Stomach (tissue), 9 donors: Measurements from ENCODE around the gene CLEC1A. TPM values are rescaled to one million over a fixed set of nuclear protein-coding genes. Genes with fewer than 3 reads are reported as not detected.

Source experiments
- DNase-seq, 2 donors: peaks; one replicate each; pipeline versions ENCODE4 v3.0.0 to v3.0.0-alpha.2; 2013 to 2019
- H3K27ac ChIP-seq, 5 donors: fragments of 200-600 bp in 4 of 5; sonication (generic) in 4 of 5; one replicate each; pipeline ENCODE4 v1.5.1; 2013 to 2019; ENCODE audit warnings: mild to moderate bottlenecking in 1 of 5, moderate library complexity in 1 of 5
- H3K27me3 ChIP-seq, 3 donors: fragments of 200-600 bp; sonication (generic); one replicate each; pipeline ENCODE4 v1.5.1; 2017 to 2019; ENCODE audit warnings: mixed run types in 1 of 3
- H3K36me3 ChIP-seq, 4 donors: fragments of 200-600 bp; sonication (generic); 1 replicate in 3 of 4; 2 replicates in 1 of 4; pipeline ENCODE4 v1.5.1; 2016 to 2019
- H3K4me1 ChIP-seq, 4 donors: fragments of 200-600 bp; sonication (generic); one replicate each; pipeline ENCODE4 v1.5.1; 2016 to 2019
- H3K4me3 ChIP-seq, 4 donors: fragments of 200-600 bp; sonication (generic) in 3 of 4; one replicate each; pipeline ENCODE4 v1.5.1; 2016 to 2019; ENCODE audit warnings: mild to moderate bottlenecking in 1 of 4
- H3K9me3 ChIP-seq, 4 donors: fragments of 200-600 bp; sonication (generic); one replicate each; pipeline ENCODE4 v1.5.1; 2016 to 2019
- EP300 ChIP-seq: sonication (generic); formaldehyde crosslinking; IDR thresholded peaks from one replicate; pipeline ENCODE4 v1.6.1; 2017; ENCODE audit warnings: antibody characterized with exemption
- POLR2A ChIP-seq, 4 donors: fragments of 450-650 bp; IDR thresholded peaks; one replicate each; pipeline ENCODE4 v1.6.1; 2016; ENCODE audit warnings: antibody characterized with exemption in 4 of 4, control low read depth in 2 of 4, mild to moderate bottlenecking in 1 of 4, moderate library complexity in 1 of 4
- POLR2AphosphoS5 ChIP-seq, 3 donors: sonication (generic); formaldehyde crosslinking; IDR thresholded peaks; one replicate each; pipeline ENCODE4 v1.6.1; 2016; ENCODE audit warnings: antibody characterized with exemption in 3 of 3
- WGBS, 5 donors: extraction: QIAGEN DNeasy Blood & Tissue Kit in 3 of 5; methylation state at CpG; one replicate each; pipeline versions ENCODE4 v1.1.5 to v1.1.7; 2013 to 2018; 5-methylcytosine and 5-hydroxymethylcytosine counted together
- intact Hi-C: fragments of 100-400 bp; cut with DNase I; formaldehyde crosslinking; loops from one replicate; pipeline ENCODE4 v1.15.1; 2023; ENCODE audit warnings: low total_unique reads
- polyA plus RNA-seq, 3 donors: library from polyadenylated mRNA; stranded (reverse); fragments of 200-250 nt; gene quantifications; one replicate each; pipeline ENCODE4 v1.2.3, GENCODE V29; 2013
- total RNA-seq, 5 donors: library from RNA; depleted of rRNA; stranded (reverse); fragments of >200 nt; gene quantifications; one replicate each; pipeline versions ENCODE4 v1.1.0 to v1.2.3, GENCODE V29; 2014 to 2016
- TF ChIP-seq, protein P1 (sequence below), 7 experiments: fragments of 450-650 bp in 4 of 7; fragments of 200-600 bp in 3 of 7; sonication (generic) in 3 of 7; IDR thresholded peaks; one replicate each; pipeline ENCODE4 v1.5.1; 2016 to 2019; ENCODE audit warnings: antibody characterized with exemption in 7 of 7, control low read depth in 2 of 7, mild to moderate bottlenecking in 1 of 7
- donor health status: healthy with polysubstance abuse.
- donor health status: Bipolar disorder and iron deficiency.
- donor health status: healthy.

Gene CLEC1A
- total and polyA plus RNA-seq, 8 donors = 0.46 to 4.6 (median 0.96) TPM; not detected in 2

GRCh38 chr12:10058387-10058786 lies 40.4 kb downstream of the CLEC1A start:
- H3K4me3 ChIP-seq = no peak overlapping the region
- WGBS, 5 donors = 71 to 78% (median 74%) methylated on average over 5 of the region's 5 CpGs
- no peak for TF ChIP-seq POLR2AphosphoS5 (IDR thresholded peaks at IDR 0.05)
- TF ChIP-seq POLR2A (IDR thresholded peaks at IDR 0.05) = no peak
- no peak for TF ChIP-seq EP300
- TF ChIP-seq, protein P1, sequence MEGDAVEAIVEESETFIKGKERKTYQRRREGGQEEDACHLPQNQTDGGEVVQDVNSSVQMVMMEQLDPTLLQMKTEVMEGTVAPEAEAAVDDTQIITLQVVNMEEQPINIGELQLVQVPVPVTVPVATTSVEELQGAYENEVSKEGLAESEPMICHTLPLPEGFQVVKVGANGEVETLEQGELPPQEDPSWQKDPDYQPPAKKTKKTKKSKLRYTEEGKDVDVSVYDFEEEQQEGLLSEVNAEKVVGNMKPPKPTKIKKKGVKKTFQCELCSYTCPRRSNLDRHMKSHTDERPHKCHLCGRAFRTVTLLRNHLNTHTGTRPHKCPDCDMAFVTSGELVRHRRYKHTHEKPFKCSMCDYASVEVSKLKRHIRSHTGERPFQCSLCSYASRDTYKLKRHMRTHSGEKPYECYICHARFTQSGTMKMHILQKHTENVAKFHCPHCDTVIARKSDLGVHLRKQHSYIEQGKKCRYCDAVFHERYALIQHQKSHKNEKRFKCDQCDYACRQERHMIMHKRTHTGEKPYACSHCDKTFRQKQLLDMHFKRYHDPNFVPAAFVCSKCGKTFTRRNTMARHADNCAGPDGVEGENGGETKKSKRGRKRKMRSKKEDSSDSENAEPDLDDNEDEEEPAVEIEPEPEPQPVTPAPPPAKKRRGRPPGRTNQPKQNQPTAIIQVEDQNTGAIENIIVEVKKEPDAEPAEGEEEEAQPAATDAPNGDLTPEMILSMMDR (IDR thresholded peaks at IDR 0.05) = no peak

GRCh38 chr12:10052193-10052913 lies 46.4 kb downstream of the CLEC1A start:
- 61 to 72% (median 64%) methylated on average over 7 of the region's 7 CpGs for WGBS, 5 donors
- no peak for DNase-seq
- intact Hi-C loops = no loop called here

More at GRCh38 chr12:10058387-10058786, 40.4 kb downstream of the CLEC1A start:
- H3K4me1 ChIP-seq = no peaks in the 10 kb centered on the region
- H3K36me3 ChIP-seq = no peaks in the 10 kb centered on the region
- no peak overlapping the region for H3K27ac ChIP-seq
- H3K27me3 ChIP-seq = no peaks in the 10 kb centered on the region
- intact Hi-C loops = no loop called here
- H3K9me3 ChIP-seq = no peaks in the 10 kb centered on the region
- DNase-seq = no peak

DNA sequence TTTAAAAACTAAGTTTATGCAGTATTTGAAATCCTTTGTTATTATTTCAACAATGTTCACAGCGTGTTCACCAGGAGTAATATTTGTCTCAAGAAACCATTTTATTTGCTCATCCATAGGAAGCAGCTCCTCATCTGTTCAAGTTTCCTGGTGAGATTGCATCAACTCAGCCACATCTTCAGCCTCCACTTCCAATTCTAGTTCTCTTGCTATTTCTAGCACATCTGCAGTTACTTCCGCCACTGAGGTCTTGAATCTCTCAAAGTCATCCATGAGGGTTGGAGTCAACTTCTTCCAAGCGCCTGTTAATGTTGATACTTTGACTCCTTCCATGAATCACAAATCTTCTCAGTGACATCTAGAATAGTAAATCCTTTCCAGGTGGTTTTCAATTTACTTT lies 50.3 kb downstream of the CLEC1A start:
- Histone ChIP-seq H3K27me3 (no peaks in the 10 kb centered on the region), H3K4me1 (no peaks in the 10 kb centered on the region), H3K27ac (no peak overlapping the region), H3K9me3 (no peaks in the 10 kb centered on the region), H3K36me3 (no peaks in the 10 kb centered on the region), H3K4me3 (no peak overlapping the region)
- no peak for TF ChIP-seq POLR2A (IDR thresholded peaks at IDR 0.05)
- no peak for TF ChIP-seq POLR2AphosphoS5 (IDR thresholded peaks at IDR 0.05)
- TF ChIP-seq EP300 = no peak
- TF ChIP-seq, protein P1 (IDR thresholded peaks at IDR 0.05) = no peak
- intact Hi-C loops = no loop called here
- DNase-seq = no peak
- 57 to 88% (median 72%) methylated on average over 3 of the region's 3 CpGs for WGBS, 5 donors

More at GRCh38 chr12:10052193-10052913, 46.4 kb downstream of the CLEC1A start:
- Histone ChIP-seq H3K9me3 (no peaks in the 10 kb centered on the region), H3K4me1 (no peaks in the 10 kb centered on the region), H3K4me3 (no peak overlapping the region), H3K27ac (no peak overlapping the region), H3K36me3 (no peaks in the 10 kb centered on the region), H3K27me3 (no peaks in the 10 kb centered on the region)
- TF ChIP-seq POLR2A (IDR thresholded peaks at IDR 0.05) (no peak), POLR2AphosphoS5 (IDR thresholded peaks at IDR 0.05) (no peak), EP300 (no peak)
- TF ChIP-seq, protein P1 (IDR thresholded peaks at IDR 0.05) = no peak

DNA sequence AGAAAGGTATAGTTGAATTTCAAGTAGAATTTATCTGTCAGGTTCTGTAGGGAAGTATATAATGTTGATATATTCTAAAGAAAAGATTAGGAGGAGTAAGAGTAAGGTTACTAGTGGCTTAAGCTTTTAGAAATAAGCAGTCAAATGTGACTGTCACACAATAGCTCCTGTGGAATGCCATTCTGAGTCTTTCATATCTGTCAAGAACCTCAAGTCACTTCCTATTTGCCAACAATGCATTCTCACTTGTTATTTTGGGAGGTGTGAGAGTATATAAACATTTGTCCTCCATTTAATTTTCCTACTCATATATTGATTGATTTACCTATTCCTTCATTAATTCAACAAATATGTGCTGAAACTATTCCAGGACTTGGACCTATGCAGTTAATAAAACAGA lies 56.6 kb downstream of the CLEC1A start:
- H3K27me3 ChIP-seq = no peaks in the 10 kb centered on the region
- H3K4me1 ChIP-seq = no peaks in the 10 kb centered on the region
- TF ChIP-seq POLR2A (IDR thresholded peaks at IDR 0.05) = no peak
- TF ChIP-seq EP300 = no peak
- TF ChIP-seq, protein P1 (IDR thresholded peaks at IDR 0.05) = no peak
- TF ChIP-seq POLR2AphosphoS5 (IDR thresholded peaks at IDR 0.05) = no peak
- H3K36me3 ChIP-seq = no peaks in the 10 kb centered on the region
- H3K27ac ChIP-seq = no peak overlapping the region
- no peak for DNase-seq
- H3K4me3 ChIP-seq = no peak overlapping the region
- H3K9me3 ChIP-seq = no peaks in the 10 kb centered on the region
- intact Hi-C loops = no loop called here
